Esophagus muscularis mucosa (tissue), 4 donors: ENCODE data around the gene HOOK2. TPM values are rescaled to one million over a fixed set of nuclear protein-coding genes. Genes with fewer than 3 reads are reported as not detected.

Source experiments
- DNase-seq: peaks from one replicate; pipeline ENCODE4 v3.0.0-alpha.2; 2017; ENCODE audit errors: extremely low spot score
- H3K27ac ChIP-seq, 4 donors: fragments of 200-600 bp; sonication (generic); replicated peaks in 1 of 4; 1 replicate in 3 of 4; 2 replicates in 1 of 4; pipeline ENCODE4 v1.5.1; 2016 to 2019; ENCODE audit warnings: mild to moderate bottlenecking in 1 of 4
- H3K27me3 ChIP-seq, 4 donors: fragments of 200-600 bp; sonication (generic); one replicate each; pipeline versions ENCODE4 v1.5.1 to v1.6.0; 2016 to 2019
- H3K36me3 ChIP-seq, 4 donors: fragments of 200-600 bp; sonication (generic); one replicate each; pipeline ENCODE4 v1.5.1; 2016 to 2019
- H3K4me1 ChIP-seq, 4 donors: fragments of 200-600 bp; sonication (generic); one replicate each; pipeline ENCODE4 v1.5.1; 2016 to 2019
- H3K4me3 ChIP-seq, 4 donors: fragments of 200-600 bp; sonication (generic); 1 replicate in 2 of 4; 2 replicates in 2 of 4; pipeline ENCODE4 v1.5.1; 2016 to 2019; ENCODE audit warnings: mild to moderate bottlenecking in 4 of 4, moderate library complexity in 1 of 4
- H3K9me3 ChIP-seq, 4 donors: fragments of 200-600 bp; sonication (generic); 1 replicate in 3 of 4; 2 replicates in 1 of 4; pipeline ENCODE4 v1.5.1; 2016 to 2019
- EP300 ChIP-seq: sonication (generic); formaldehyde crosslinking; IDR thresholded peaks from one replicate; pipeline ENCODE4 v1.6.1; 2017; ENCODE audit warnings: antibody characterized with exemption
- POLR2A ChIP-seq: fragments of 450-650 bp; IDR thresholded peaks from one replicate; pipeline ENCODE4 v1.6.1; 2017; ENCODE audit warnings: antibody characterized with exemption, moderate library complexity, mild to moderate bottlenecking, low read depth
- POLR2AphosphoS5 ChIP-seq, 2 donors: sonication (generic); formaldehyde crosslinking; IDR thresholded peaks; one replicate each; pipeline ENCODE4 v1.6.1; 2017; ENCODE audit warnings: antibody characterized with exemption in 2 of 2
- WGBS: methylation state at CpG from one replicate; pipeline ENCODE4 v1.1.5; 2018; 5-methylcytosine and 5-hydroxymethylcytosine counted together
- intact Hi-C: fragments of 100-400 bp; cut with DNase I; formaldehyde crosslinking; loops from one replicate; pipeline ENCODE4 v1.15.1; 2023
- total RNA-seq, 4 donors: library from RNA; depleted of rRNA; stranded (reverse); fragments of >200 nt; gene quantifications; one replicate each; pipeline versions ENCODE4 v1.1.0 to v1.2.1, GENCODE V29; 2016
- TF ChIP-seq, protein P1 (sequence below), 3 experiments: fragments of 200-600 bp in 2 of 3; fragments of 450-650 bp in 1 of 3; sonication (generic) in 2 of 3; IDR thresholded peaks; one replicate each; pipeline ENCODE4 v1.5.1; 2017 to 2019; ENCODE audit warnings: antibody characterized with exemption in 3 of 3, mild to moderate bottlenecking in 2 of 3, moderate library complexity in 1 of 3

HOOK2 gene
- total RNA-seq, 4 donors from 2014 or later = 7.1 to 17.0 (median 12.6) TPM

DNA sequence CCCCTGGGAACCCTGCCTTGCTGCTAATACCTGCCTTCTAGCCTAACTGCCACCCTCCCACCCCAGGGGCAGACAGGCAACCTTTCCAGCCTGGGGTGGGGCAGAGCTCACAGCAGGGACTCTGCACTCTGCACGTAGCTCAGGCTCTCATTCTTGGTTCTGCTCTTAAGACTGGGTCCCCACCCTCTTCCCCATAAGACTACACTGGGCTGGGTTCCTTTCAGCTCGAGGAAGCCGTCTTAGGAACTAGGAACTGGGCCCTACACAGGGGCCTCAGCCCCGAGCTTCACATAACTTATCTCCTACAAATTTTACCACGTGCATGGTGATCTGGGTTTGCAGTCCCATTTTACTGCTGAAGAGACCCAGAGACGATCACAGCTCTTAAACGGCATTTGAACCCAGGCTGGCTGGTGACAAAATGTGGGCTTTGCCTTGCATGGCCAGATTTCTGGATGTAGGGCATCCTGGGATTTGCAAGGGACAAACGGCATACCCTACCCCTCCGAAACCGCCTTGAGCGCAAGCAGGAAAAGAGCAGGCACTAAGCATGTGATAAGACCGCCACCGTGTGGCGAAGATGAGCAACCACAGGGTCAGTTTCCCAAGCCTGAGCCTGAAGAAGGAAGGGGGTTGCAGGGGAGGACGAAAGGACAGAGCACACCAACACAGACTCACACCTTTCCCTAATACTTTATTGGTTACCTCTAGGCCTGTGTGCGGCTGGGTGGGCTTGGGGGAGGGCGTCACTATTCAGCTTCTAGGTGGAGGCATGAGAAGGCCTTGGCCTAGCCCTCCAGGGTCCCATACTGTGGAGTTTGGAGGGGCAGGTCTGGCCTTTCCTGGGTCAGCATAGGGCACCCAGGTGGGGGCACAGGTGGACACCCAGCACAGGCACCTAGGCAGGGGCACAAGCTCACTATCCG is 21.1 kb upstream of the HOOK2 start:
- TF ChIP-seq POLR2AphosphoS5 (IDR thresholded peaks at IDR 0.05) (peak in 1 of 2 donors; percentile 79), POLR2A (peak; percentile 2), EP300 (no peak)
- TF ChIP-seq, protein P1, sequence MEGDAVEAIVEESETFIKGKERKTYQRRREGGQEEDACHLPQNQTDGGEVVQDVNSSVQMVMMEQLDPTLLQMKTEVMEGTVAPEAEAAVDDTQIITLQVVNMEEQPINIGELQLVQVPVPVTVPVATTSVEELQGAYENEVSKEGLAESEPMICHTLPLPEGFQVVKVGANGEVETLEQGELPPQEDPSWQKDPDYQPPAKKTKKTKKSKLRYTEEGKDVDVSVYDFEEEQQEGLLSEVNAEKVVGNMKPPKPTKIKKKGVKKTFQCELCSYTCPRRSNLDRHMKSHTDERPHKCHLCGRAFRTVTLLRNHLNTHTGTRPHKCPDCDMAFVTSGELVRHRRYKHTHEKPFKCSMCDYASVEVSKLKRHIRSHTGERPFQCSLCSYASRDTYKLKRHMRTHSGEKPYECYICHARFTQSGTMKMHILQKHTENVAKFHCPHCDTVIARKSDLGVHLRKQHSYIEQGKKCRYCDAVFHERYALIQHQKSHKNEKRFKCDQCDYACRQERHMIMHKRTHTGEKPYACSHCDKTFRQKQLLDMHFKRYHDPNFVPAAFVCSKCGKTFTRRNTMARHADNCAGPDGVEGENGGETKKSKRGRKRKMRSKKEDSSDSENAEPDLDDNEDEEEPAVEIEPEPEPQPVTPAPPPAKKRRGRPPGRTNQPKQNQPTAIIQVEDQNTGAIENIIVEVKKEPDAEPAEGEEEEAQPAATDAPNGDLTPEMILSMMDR (IDR thresholded peaks at IDR 0.05) = peak; percentile 95 to 99 (median 95)
- Histone ChIP-seq H3K4me3 (peak overlapping the region in 1 of 4 donors; percentile 18), H3K4me1 (peaks cover 27 to 43% (median 38%) of the 10 kb centered on the region in 4 donors), H3K27me3 (no peaks in the 10 kb centered on the region), H3K9me3 (peaks cover 0 to 1% (median 0%) of the 10 kb centered on the region in 4 donors), H3K36me3 (peaks cover 6 to 43% (median 26%) of the 10 kb centered on the region in 4 donors), H3K27ac (peak overlapping the region; percentile 63 to 99 (median 84))
- no peak for DNase-seq
- intact Hi-C loops = loop anchor here (1.0 to 5.0 kb wide), 2 partner anchors 19 to 34 kb away; no protein-coding TSS in a partner anchor
- 5% methylated on average over 13 of the region's 18 CpGs for WGBS

DNA sequence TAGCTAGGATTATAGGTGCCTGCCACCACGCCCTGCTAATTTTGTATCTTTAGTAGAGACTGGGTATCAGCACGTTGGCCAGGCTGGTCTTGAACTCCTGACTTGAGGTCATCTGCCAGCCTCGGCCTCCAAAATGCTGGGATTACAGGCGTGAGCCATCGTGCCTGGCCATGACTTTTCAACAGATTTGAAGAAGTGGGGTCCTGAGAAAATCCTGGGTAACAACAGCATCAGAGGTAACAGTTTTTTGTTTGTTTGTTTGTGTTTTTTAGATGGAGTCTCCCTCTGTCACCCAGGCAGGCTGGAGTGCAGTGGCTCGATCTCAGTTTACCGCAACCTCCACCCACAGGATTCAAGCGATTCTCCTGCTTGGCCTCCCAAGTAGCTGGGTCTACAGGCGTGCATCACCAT is 19.6 kb upstream of the HOOK2 start:
- intact Hi-C loops = loop anchor here (5.0 kb wide), 1 partner anchor 33 kb away; no protein-coding TSS in a partner anchor
- H3K27me3 ChIP-seq = no peaks in the 10 kb centered on the region
- peak overlapping the region; percentile 97 to 99 (median 99) for H3K27ac ChIP-seq
- H3K4me3 ChIP-seq = no peak overlapping the region
- peaks cover 22 to 40% (median 38%) of the 10 kb centered on the region in 4 donors for H3K4me1 ChIP-seq
- peaks cover 6 to 38% (median 21%) of the 10 kb centered on the region in 4 donors for H3K36me3 ChIP-seq
- H3K9me3 ChIP-seq = peaks cover 0 to 3% (median 0%) of the 10 kb centered on the region in 4 donors
- WGBS = 92% methylated on average over 9 of the region's 9 CpGs
- no peak for DNase-seq
- TF ChIP-seq, protein P1 (IDR thresholded peaks at IDR 0.05) = no peak
- TF ChIP-seq EP300 (no peak), POLR2AphosphoS5 (IDR thresholded peaks at IDR 0.05) (no peak), POLR2A (no peak)

DNA sequence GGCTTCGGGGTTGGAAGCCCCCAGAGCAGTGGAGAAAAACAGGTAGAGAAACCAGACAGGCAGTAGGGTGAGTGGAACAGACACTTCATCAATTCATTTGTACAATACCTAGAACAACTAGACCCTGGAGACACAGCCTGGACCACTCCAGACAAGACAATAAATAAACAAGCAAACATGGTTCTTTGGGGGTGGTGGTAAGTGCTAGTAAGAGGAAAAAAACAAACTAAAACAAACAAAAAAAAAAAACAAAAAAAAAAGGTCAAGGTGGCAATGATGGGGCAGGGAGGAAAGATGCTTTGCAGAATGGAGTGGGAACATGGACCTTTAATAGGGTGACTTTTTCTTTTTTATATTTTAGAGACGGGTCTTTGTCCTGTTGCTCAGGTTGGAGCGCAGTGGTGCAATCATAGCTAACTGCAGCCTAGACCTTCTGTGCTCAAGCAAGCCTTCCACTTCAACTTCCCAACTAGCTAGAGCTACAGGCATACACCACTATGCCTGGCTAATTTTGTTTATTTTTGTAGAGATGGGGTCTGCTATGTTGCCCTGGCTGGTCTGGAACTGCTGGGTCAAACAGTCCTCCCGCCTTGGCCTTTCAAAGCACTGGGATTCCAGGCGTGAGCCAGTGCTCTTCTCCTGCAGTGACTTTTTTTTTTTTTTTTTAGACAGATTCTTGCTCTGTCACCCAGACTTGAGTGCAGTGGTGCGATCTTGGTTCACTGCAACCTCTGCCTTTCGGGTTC is 19.0 kb upstream of the HOOK2 start:
- Histone ChIP-seq H3K4me1 (peaks cover 19 to 39% (median 37%) of the 10 kb centered on the region in 4 donors), H3K27ac (peak overlapping the region; percentile 97 to 99 (median 99)), H3K4me3 (peak overlapping the region; percentile 87 to 97 (median 90)), H3K27me3 (no peaks in the 10 kb centered on the region), H3K9me3 (peaks cover 0 to 3% (median 0%) of the 10 kb centered on the region in 4 donors), H3K36me3 (peaks cover 4 to 32% (median 15%) of the 10 kb centered on the region in 4 donors)
- intact Hi-C loops = no loop called here
- DNase-seq = no peak
- TF ChIP-seq EP300 = no peak
- no peak for TF ChIP-seq POLR2AphosphoS5 (IDR thresholded peaks at IDR 0.05)
- no peak for TF ChIP-seq POLR2A
- TF ChIP-seq, protein P1 (IDR thresholded peaks at IDR 0.05) = peak in 1 of 3 experiments; percentile 21
- 71% methylated on average over 7 of the region's 7 CpGs for WGBS

DNA sequence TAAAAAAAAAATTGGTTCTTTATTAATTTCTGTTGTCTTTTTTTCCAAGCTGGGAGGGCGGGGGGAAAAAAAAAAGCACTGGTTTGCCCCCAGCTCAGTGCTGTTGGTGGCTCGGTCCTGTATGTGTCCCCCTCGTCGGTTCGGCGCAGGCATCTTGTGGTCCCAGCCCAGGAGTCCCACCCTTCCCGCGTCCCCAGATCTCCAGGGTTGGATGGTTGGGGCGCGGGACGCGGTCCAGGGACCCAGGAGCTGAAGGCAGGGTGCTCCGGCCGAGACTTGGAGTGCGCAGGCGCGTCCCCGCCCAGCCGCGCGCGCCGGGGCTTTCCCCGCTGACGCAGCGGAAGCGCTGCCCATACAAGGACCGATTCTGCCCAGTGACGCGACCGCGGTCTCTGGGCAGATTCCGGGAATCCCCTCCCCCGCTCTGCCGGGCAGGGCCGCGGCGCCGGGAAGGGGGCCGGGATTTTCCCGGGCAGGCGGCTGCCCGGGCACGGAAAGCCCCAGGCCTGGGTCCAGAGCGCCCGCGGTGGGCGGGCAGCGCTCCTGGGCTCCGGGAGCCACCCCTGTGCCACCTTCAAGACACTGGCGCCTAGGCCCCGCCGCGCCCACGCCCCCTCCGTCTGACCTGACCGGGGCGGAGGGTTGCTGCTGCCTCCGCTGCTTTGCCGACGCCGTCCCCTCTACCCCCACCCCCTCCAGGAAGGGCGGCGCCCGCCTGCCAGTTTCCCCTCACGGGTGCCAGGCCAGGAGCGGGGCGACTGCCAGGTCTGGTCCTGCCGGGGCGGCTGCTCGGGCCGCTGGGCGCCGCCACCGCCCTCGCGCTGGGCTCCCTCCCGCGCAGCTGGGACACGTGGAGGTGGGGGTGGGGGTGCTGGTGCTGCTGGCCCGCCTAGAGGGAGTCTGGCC is 18.2 kb upstream of the HOOK2 start:
- peak overlapping the region; percentile 87 to 97 (median 90) for H3K4me3 ChIP-seq
- WGBS = under 1% methylated on average over 23 of the region's 81 CpGs
- peaks cover 27 to 47% (median 45%) of the 10 kb centered on the region in 4 donors for H3K4me1 ChIP-seq
- peak; percentile 99 for DNase-seq
- intact Hi-C loops = no loop called here
- H3K27me3 ChIP-seq = no peaks in the 10 kb centered on the region
- peak overlapping the region; percentile 97 to 99 (median 99) for H3K27ac ChIP-seq
- H3K36me3 ChIP-seq = peaks cover 0 to 23% (median 8%) of the 10 kb centered on the region in 4 donors
- TF ChIP-seq EP300 = peak; percentile 96
- TF ChIP-seq, protein P1 (IDR thresholded peaks at IDR 0.05) = peak in 1 of 3 experiments; percentile 20
- peak in 1 of 2 donors; percentile 96 for TF ChIP-seq POLR2AphosphoS5 (IDR thresholded peaks at IDR 0.05)
- TF ChIP-seq POLR2A = peak; percentile 54
- peaks cover 0 to 3% (median 0%) of the 10 kb centered on the region in 4 donors for H3K9me3 ChIP-seq
